GM12878 (cell line): ENCODE measurements around the gene TCP11L2. TPM values are rescaled to one million over a fixed set of nuclear protein-coding genes. Genes with fewer than 3 reads are reported as not detected.

Experiments
- ATAC-seq: fragments of 200-7000 bp; cut with Tn5 transposase; 3 replicates; pipeline ENCODE4 v1.9.1; 2020; ENCODE audit warnings: mild to moderate bottlenecking, moderate library complexity
- BruUV-seq: library from RNA; stranded (reverse); fragments of 400-500 nt; replicated peaks from 2 replicates; lab custom pipeline; 2021; lab: Mats Ljungman, UMichigan
- CTCF ChIA-PET: fragments of 300-600 bp; sonication (Branson Sonifier 250); formaldehyde crosslinking; extraction: SDS; loops from one replicate; lab custom pipeline; 2021; ENCODE audit warnings: inconsistent platforms; lab: Yijun Ruan, JAX
- POLR2A ChIA-PET: fragments of 350-600 bp; formaldehyde crosslinking; extraction: SDS; loops from one replicate; lab custom pipeline; 2021; ENCODE audit warnings: inconsistent platforms; lab: Charles Lee
- RAD21 ChIA-PET: fragments of 300-600 bp; sonication (Branson Sonifier 250); formaldehyde crosslinking; loops from one replicate; lab custom pipeline; 2023; ENCODE audit warnings: antibody characterized with exemption; ENCODE audit not compliant: unreplicated experiment; lab: Charles Lee
- SMC1A ChIA-PET: fragments of 300-600 bp; sonication (Branson Sonifier 250); formaldehyde crosslinking; loops from one replicate; lab custom pipeline; 2023; ENCODE audit not compliant: unreplicated experiment, uncharacterized antibody; lab: Charles Lee
- DNase-seq: peaks from one replicate; pipeline ENCODE4 v3.0.0-alpha.2; 2011; ENCODE audit warnings: low read depth, low spot score
- FAIRE-seq: peaks from 3 replicates; lab custom pipeline; 2011; peaks lifted over from hg19 to GRCh38; lab: Jason Lieb, UNC
- H2AFZ ChIP-seq: 2 replicates; pipeline ENCODE4 v1.6.0; 2011; ENCODE audit warnings: low read depth, low read length, control low read depth; ENCODE audit not compliant: control insufficient read depth
- H3K27ac ChIP-seq: 2 replicates; pipeline ENCODE4 v1.5.1; 2011; ENCODE audit warnings: control low read depth; ENCODE audit not compliant: control insufficient read depth, insufficient read depth
- H3K27me3 ChIP-seq, 2 experiments: replicated peaks in 1 of 2; 2 replicates each; pipeline versions ENCODE4 v1.6.0 to v1.6.1; 2011; ENCODE audit warnings: low read length in 1 of 2; ENCODE audit not compliant: control insufficient read depth in 2 of 2, insufficient read depth in 2 of 2
- H3K36me3 ChIP-seq, 2 experiments: 2 replicates each; pipeline ENCODE4 v1.5.1; 2011; ENCODE audit warnings: low read length in 1 of 2; ENCODE audit not compliant: control insufficient read depth in 2 of 2, insufficient read depth in 2 of 2
- H3K4me1 ChIP-seq: 2 replicates; pipeline ENCODE4 v1.6.1; 2011; ENCODE audit warnings: mild to moderate bottlenecking, low read length, moderate library complexity, mixed read lengths; ENCODE audit not compliant: control insufficient read depth, insufficient read depth
- H3K4me2 ChIP-seq: 2 replicates; pipeline ENCODE4 v1.6.0; 2011; ENCODE audit warnings: control low read depth; ENCODE audit not compliant: control insufficient read depth, insufficient read depth
- H3K4me3 ChIP-seq: fragments of 200-600 bp; sonication (generic); 2 replicates; pipeline ENCODE4 v1.5.1; 2016
- H3K79me2 ChIP-seq: 2 replicates; pipeline ENCODE4 v1.6.0; 2011; ENCODE audit warnings: low read length; ENCODE audit not compliant: control insufficient read depth, insufficient read depth
- H3K9ac ChIP-seq: 2 replicates; pipeline ENCODE4 v1.8.0; 2011; ENCODE audit warnings: low read length, control low read depth, mixed read lengths; ENCODE audit not compliant: control insufficient read depth, insufficient read depth
- H3K9me3 ChIP-seq: replicated peaks from 3 replicates; pipeline ENCODE4 v1.5.1; 2011; ENCODE audit warnings: mild to moderate bottlenecking, low read length; ENCODE audit not compliant: control insufficient read depth, insufficient read depth
- H4K20me1 ChIP-seq: 2 replicates; pipeline ENCODE4 v1.6.0; 2011; ENCODE audit not compliant: control insufficient read depth, insufficient read depth
- ATF7 ChIP-seq: fragments of 450-650 bp; IDR thresholded peaks from 2 replicates; pipeline ENCODE4 v1.6.1; 2016; ENCODE audit warnings: low read depth, mild to moderate bottlenecking
- IKZF2 ChIP-seq, 2 experiments: fragments of 450-650 bp; IDR thresholded peaks; 2 replicates each; pipeline ENCODE4 v1.6.1; 2017; ENCODE audit warnings: mild to moderate bottlenecking in 2 of 2, moderate library complexity in 2 of 2
- RB1 ChIP-seq: fragments of 450-650 bp; formaldehyde crosslinking; IDR thresholded peaks from 2 replicates; pipeline ENCODE4 v1.6.1; 2017; ENCODE audit warnings: mild to moderate bottlenecking, borderline replicate concordance
- ZSCAN29 ChIP-seq: fragments of 450-650 bp; IDR thresholded peaks from 2 replicates; pipeline ENCODE4 v1.6.1; 2017; ENCODE audit warnings: mild to moderate bottlenecking, moderate library complexity
- WGBS: methylation state at CpG from one replicate; pipeline ENCODE4 v1.1.6; 2016; ENCODE audit warnings: low lambda C conversion rate; ENCODE audit not compliant: insufficient replicate concordance, insufficient coverage; ENCODE audit errors: missing lambda C conversion rate; 5-methylcytosine and 5-hydroxymethylcytosine counted together
- in situ Hi-C: fragments of 300-500 bp; cut with MboI; formaldehyde crosslinking; loops from 9 replicates; pipeline ENCODE4 v1.14.3; 2018; ENCODE audit warnings: mixed read lengths
- intact Hi-C: fragments of 100-400 bp; cut with micrococcal nuclease; formaldehyde crosslinking; loops from one replicate; pipeline ENCODE4 v1.14.2; 2022; ENCODE audit not compliant: unreplicated experiment
- polyA plus RNA-seq, 11 experiments: library from polyadenylated mRNA; depleted of rRNA in 4 of 11; unstranded in 6 of 11; stranded (reverse) in 5 of 11; fragments of >200 nt; fragmentation: Nextera tagmentation in 4 of 11; fragmentation: Illumina TruSeq in 1 of 11; extraction: Ambion mirVana in 4 of 11; extraction: Trizol in 1 of 11; gene quantifications; 1 replicate in 1 of 11; 2 replicates in 10 of 11; pipeline versions ENCODE4 v1.2.1 to v1.2.3, GENCODE V29; 2011 to 2016; ENCODE audit warnings: inconsistent platforms in 2 of 11, missing spikeins in 2 of 11, low read depth in 1 of 11
- total RNA-seq, 4 experiments: library from RNA; depleted of rRNA in 3 of 4; stranded (reverse); fragments of >200 nt in 3 of 4; fragmentation: Illumina TruSeq in 1 of 4; extraction: Trizol in 1 of 4; gene quantifications; 2 replicates each; pipeline versions ENCODE4 v1.2.1 to v1.2.3, GENCODE V29; 2013 to 2021
- TF ChIP-seq, protein P1 (sequence below): IDR thresholded peaks from 2 replicates; pipeline ENCODE4 v1.6.1; 2012; ENCODE audit warnings: low read depth, low read length, improper control_type of control experiment

TCP11L2 gene
- total and polyA plus RNA-seq, 10 of the 15 experiments (the other 5 are each of a cell fraction or from before 2014, with no cell fraction given), result 0.18 to 5.0 (median 0.90) TPM

DNA sequence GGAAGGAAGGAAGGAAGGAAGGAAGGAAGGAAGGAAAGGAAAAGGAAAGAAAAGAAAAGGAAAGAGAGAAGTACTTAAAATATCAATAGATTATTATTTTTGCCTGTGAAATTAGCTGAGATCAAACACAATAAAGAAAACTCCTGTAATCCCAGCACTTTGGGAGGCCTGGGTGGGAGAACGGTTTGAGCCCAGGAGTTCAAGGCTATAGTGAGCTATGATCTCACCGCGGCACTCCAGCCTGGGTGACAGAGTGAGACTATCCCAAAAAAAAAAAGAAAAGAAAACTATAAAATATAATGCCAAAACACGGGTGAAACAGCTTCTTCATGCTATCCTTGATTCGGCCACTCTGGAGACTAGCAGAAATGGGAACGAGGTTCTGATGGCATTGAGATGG, 28.5 kb upstream of the TCP11L2 start (continued):
- TF ChIP-seq ZSCAN29 (no peak), ATF7 (no peak)

GRCh38 chr12:106274575-106275121, 27.9 kb upstream of the TCP11L2 start:
- WGBS, result 87% methylated on average over 7 of the region's 7 CpGs
- H3K27ac ChIP-seq, result no peak overlapping the region

More at GRCh38 chr12:106274575-106275121, 27.9 kb upstream of the TCP11L2 start:
- intact Hi-C loops, result no loop called here
- DNase-seq, result no peak
- H3K27me3 ChIP-seq, result no peaks in the 10 kb centered on the region
- H3K4me2 ChIP-seq, result 0 out of 2 replicates have a peak overlapping the region, but pooled peaks have one; percentile 12
- ATAC-seq, result no peak
- no peaks in the 10 kb centered on the region for H3K36me3 ChIP-seq
- no peaks in the 10 kb centered on the region for H4K20me1 ChIP-seq
- H3K9me3 ChIP-seq, result no peaks in the 10 kb centered on the region
- ChIA-PET RAD21 (interaction anchor here (0.7 kb wide), 1 partner anchor 83 kb away, joined by 3 read pairs; the partner anchor contains the start of gene POLR3B), POLR2A (no interaction called here)
- H2AFZ ChIP-seq, result no peak overlapping the region
- BruUV-seq, result no TSS peak
- no peak overlapping the region for H3K4me3 ChIP-seq
- FAIRE-seq, result no peak
- in situ Hi-C loops, result no loop called here
- TF ChIP-seq IKZF2 (IDR thresholded peaks at IDR 0.05) (no peak), RB1 (no peak)
- TF ChIP-seq, protein P1, sequence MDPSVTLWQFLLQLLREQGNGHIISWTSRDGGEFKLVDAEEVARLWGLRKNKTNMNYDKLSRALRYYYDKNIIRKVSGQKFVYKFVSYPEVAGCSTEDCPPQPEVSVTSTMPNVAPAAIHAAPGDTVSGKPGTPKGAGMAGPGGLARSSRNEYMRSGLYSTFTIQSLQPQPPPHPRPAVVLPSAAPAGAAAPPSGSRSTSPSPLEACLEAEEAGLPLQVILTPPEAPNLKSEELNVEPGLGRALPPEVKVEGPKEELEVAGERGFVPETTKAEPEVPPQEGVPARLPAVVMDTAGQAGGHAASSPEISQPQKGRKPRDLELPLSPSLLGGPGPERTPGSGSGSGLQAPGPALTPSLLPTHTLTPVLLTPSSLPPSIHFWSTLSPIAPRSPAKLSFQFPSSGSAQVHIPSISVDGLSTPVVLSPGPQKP, result no peak
- TF ChIP-seq, all 136 proteins: peak for 0
- H3K4me1 ChIP-seq, result peaks cover 24% of the 10 kb centered on the region
- SMC1A ChIA-PET, result no interaction called here
- no peaks in the 10 kb centered on the region for H3K79me2 ChIP-seq
- CTCF ChIA-PET, result interaction anchor here (1.0 to 3.9 kb wide), 5 partner anchors 8 to 51 kb away, joined by 3 to 22 read pairs (median 4); no protein-coding TSS in a partner anchor
- no peak overlapping the region for H3K9ac ChIP-seq
